ENCODE data around the gene CDC42EP2. TPM values are rescaled to one million over a fixed set of nuclear protein-coding genes. Genes with fewer than 3 reads are reported as not detected.

Gene CDC42EP2
- polyA plus RNA-seq, 1 donor (not counting 4 experiments of a cell fraction or from before 2014, with no cell fraction given): 6.1 TPM

DNA sequence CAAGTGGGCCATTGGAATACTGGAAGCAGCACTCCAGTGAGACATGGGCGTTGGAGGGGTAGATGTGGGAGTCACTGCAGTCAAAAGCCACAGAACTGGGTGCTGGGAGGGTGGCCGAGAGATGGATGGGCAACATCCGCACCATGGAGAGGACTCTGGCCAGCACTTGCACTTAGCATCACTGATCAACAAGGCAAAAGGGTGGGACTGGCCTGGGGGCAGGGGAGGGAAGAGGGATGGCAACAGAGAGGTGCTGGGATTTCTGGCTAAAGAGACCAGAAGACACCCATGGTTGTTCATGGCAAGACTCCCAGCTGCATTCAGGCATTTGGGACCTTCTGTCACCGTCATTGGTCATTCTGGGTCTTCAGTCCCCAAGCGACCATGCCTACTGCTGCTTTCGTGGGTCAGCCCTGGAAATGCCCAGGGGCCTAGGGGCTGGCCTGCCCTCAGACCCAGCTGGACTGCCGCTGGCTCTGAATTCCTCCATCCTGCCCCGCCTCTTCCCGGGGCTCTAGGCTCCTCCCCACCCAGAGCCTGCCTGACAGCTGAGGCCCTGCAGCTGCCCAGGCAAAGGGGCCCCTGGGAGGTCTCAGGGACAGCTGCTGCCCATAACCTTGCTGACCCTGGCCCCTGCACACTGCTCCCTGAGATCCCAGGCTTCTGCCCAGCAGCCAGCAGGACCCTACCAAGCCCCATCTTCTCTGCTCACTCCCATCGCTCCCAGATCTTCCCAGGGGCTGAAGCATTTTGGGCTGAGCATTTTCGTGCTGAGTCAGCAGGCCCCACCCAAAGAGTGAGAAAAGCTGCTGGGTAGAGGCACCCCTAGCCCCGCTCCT, 13.0 kb upstream of the CDC42EP2 start:
- Histone ChIP-seq H3K36me3 (ENCODE audit: control insufficient read depth in 2 of 2, extremely low read depth in 1 of 2, insufficient read depth in 2 of 2, low read length in 2 of 2) (peaks cover 4 to 11% of the 10 kb centered on the region in 2 experiments), H3K9me1 (ENCODE audit: control insufficient read depth, extremely low read depth, insufficient read depth, low read length) (no peaks in the 10 kb centered on the region), H2AFZ (ENCODE audit: control insufficient read depth, low read length) (no peak overlapping the region), H3K27ac (ENCODE audit: control insufficient read depth, insufficient read depth, low read length) (no peak overlapping the region), H3K9ac (ENCODE audit: control insufficient read depth, extremely low read depth, insufficient read depth, low read length) (no peak overlapping the region), H3K4me3 (ENCODE audit: control insufficient read depth in 2 of 3, extremely low read depth in 1 of 3, insufficient read depth in 2 of 3, low read depth in 1 of 3, low read length in 3 of 3) (no peak overlapping the region), H3K4me2 (ENCODE audit: control insufficient read depth, extremely low read depth, insufficient read depth, low read depth, low read length) (no peak overlapping the region), H4K20me1 (ENCODE audit: control insufficient read depth, extremely low read depth, insufficient read depth, low read length) (no peaks in the 10 kb centered on the region), H3K27me3 (ENCODE audit: control insufficient read depth, extremely low read depth, insufficient read depth, low read length) (no peaks in the 10 kb centered on the region), H3K79me2 (ENCODE audit: control insufficient read depth, insufficient read depth, low read length) (no peaks in the 10 kb centered on the region), H3K9me3 (ENCODE audit: control insufficient read depth, low read depth, low read length) (no peaks in the 10 kb centered on the region), H3K4me1 (ENCODE audit: control insufficient read depth, extremely low read depth, insufficient read depth, low read length) (no peaks in the 10 kb centered on the region)
- dilution Hi-C loops (cut with MboI; ENCODE audit: extremely low pct_ligation_motif_present, low sequenced_read_pairs): no loop called here
- no peak for FAIRE-seq
- DNase-seq (ENCODE audit: low read depth, low spot score): no peak
- TF ChIP-seq CTCF (optimal IDR thresholded peaks at IDR 0.05 in 1 of 3, IDR thresholded peaks at IDR 0.05 in 1 of 3, conservative IDR thresholded peaks at IDR 0.05 in 1 of 3; ENCODE audit: extremely low read depth in 1 of 3, insufficient read depth in 2 of 3, low read length in 3 of 3) (no peak), EZH2 (IDR thresholded peaks at IDR 0.05; ENCODE audit: low read length) (no peak)

GRCh38 chr11:65303555-65303954, 11.1 kb upstream of the CDC42EP2 start:
- H3K79me2 ChIP-seq (ENCODE audit: control insufficient read depth, insufficient read depth, low read length): no peaks in the 10 kb centered on the region
- H2AFZ ChIP-seq (ENCODE audit: control insufficient read depth, low read length): no peak overlapping the region
- peaks cover 0 to 4% of the 10 kb centered on the region in 2 experiments for H3K36me3 ChIP-seq (ENCODE audit: control insufficient read depth in 2 of 2, extremely low read depth in 1 of 2, insufficient read depth in 2 of 2, low read length in 2 of 2)
- no peak overlapping the region for H3K27ac ChIP-seq (ENCODE audit: control insufficient read depth, insufficient read depth, low read length)
- no peaks in the 10 kb centered on the region for H3K9me3 ChIP-seq (ENCODE audit: control insufficient read depth, low read depth, low read length)
- DNase-seq (ENCODE audit: low read depth, low spot score) (no peak), FAIRE-seq (no peak)
- no peak overlapping the region for H3K4me2 ChIP-seq (ENCODE audit: control insufficient read depth, extremely low read depth, insufficient read depth, low read depth, low read length)
- no peak overlapping the region for H3K9ac ChIP-seq (ENCODE audit: control insufficient read depth, extremely low read depth, insufficient read depth, low read length)
- TF ChIP-seq CTCF (optimal IDR thresholded peaks at IDR 0.05 in 1 of 3, IDR thresholded peaks at IDR 0.05 in 1 of 3, conservative IDR thresholded peaks at IDR 0.05 in 1 of 3; ENCODE audit: extremely low read depth in 1 of 3, insufficient read depth in 2 of 3, low read length in 3 of 3) (no peak), EZH2 (IDR thresholded peaks at IDR 0.05; ENCODE audit: low read length) (no peak)
- no peaks in the 10 kb centered on the region for H3K27me3 ChIP-seq (ENCODE audit: control insufficient read depth, extremely low read depth, insufficient read depth, low read length)
- H3K4me3 ChIP-seq (ENCODE audit: control insufficient read depth in 2 of 3, extremely low read depth in 1 of 3, insufficient read depth in 2 of 3, low read depth in 1 of 3, low read length in 3 of 3): no peak overlapping the region
- no peaks in the 10 kb centered on the region for H3K9me1 ChIP-seq (ENCODE audit: control insufficient read depth, extremely low read depth, insufficient read depth, low read length)
- H4K20me1 ChIP-seq (ENCODE audit: control insufficient read depth, extremely low read depth, insufficient read depth, low read length): no peaks in the 10 kb centered on the region
- dilution Hi-C loops (cut with MboI; ENCODE audit: extremely low pct_ligation_motif_present, low sequenced_read_pairs): no loop called here
- no peaks in the 10 kb centered on the region for H3K4me1 ChIP-seq (ENCODE audit: control insufficient read depth, extremely low read depth, insufficient read depth, low read length)

Data from keratinocyte (primary cell).